IMR-90 (cell line): ENCODE data around the gene STARD13. TPM values are rescaled to one million over a fixed set of nuclear protein-coding genes. Genes with fewer than 3 reads are reported as not detected.
A peak's percentile ranks its signal among the peaks of the same experiment; 100 is the strongest.
"Not testable (repeated sequence)": the region's sequence is repeated elsewhere in the genome, so short reads cannot be mapped to it uniquely, and the experiment has no call there.

ENCODE experiments used
- ATAC-seq: fragments of 200-7000 bp; cut with Tn5 transposase; 2 replicates; pipeline ENCODE4 v1.9.1; 2020; ENCODE audit warnings: low read depth, mild to moderate bottlenecking, moderate library complexity
- BruUV-seq: library from RNA; stranded (reverse); fragments of 400-500 nt; replicated peaks from 2 replicates; lab custom pipeline; 2021; lab: Mats Ljungman, UMichigan
- CTCF ChIA-PET: fragments of 300-600 bp; formaldehyde crosslinking; extraction: SDS; loops from one replicate; lab custom pipeline; 2021; ENCODE audit warnings: antibody characterized with exemption; lab: Yijun Ruan, JAX
- POLR2A ChIA-PET: fragments of 300-600 bp; sonication (Branson Sonifier 250); formaldehyde crosslinking; loops from one replicate; lab custom pipeline; 2022; ENCODE audit warnings: antibody characterized with exemption; ENCODE audit not compliant: unreplicated experiment; lab: Charles Lee
- DNase-seq: peaks from one replicate; pipeline ENCODE4 v3.0.0; 2013
- H2AFZ ChIP-seq: replicated peaks from 2 replicates; pipeline ENCODE3; 2013; ENCODE audit warnings: low read length, mild to moderate bottlenecking; ENCODE audit not compliant: poor library complexity
- H2AK5ac ChIP-seq: 2 replicates; pipeline ENCODE4 v1.6.1; 2013; ENCODE audit warnings: low read depth, low read length, inconsistent platforms
- H2AK9ac ChIP-seq: replicated peaks from 2 replicates; pipeline ENCODE3; 2013; ENCODE audit warnings: mild to moderate bottlenecking, low read depth, low read length, moderate library complexity; ENCODE audit not compliant: poor library complexity
- H2BK120ac ChIP-seq: 2 replicates; pipeline ENCODE4 v1.6.1; 2013; ENCODE audit warnings: low read depth, low read length, inconsistent platforms
- H2BK15ac ChIP-seq: 3 replicates; pipeline ENCODE4 v1.6.1; 2013; ENCODE audit warnings: low read depth, low read length, inconsistent platforms
- H2BK20ac ChIP-seq: 2 replicates; pipeline ENCODE4 v1.6.1; 2013; ENCODE audit warnings: low read depth, mild to moderate bottlenecking, inconsistent platforms, low read length, moderate library complexity
- H2BK5ac ChIP-seq: 2 replicates; pipeline ENCODE4 v1.6.1; 2013; ENCODE audit warnings: mild to moderate bottlenecking, low read depth, low read length, inconsistent platforms; ENCODE audit not compliant: poor library complexity, severe bottlenecking
- H3K14ac ChIP-seq: replicated peaks from 2 replicates; pipeline ENCODE4 v1.6.1; 2013; ENCODE audit warnings: low read depth, low read length, inconsistent platforms
- H3K18ac ChIP-seq: 2 replicates; pipeline ENCODE4 v1.6.1; 2013; ENCODE audit warnings: low read depth, low read length, control low read depth
- H3K23ac ChIP-seq: 2 replicates; pipeline ENCODE4 v1.6.1; 2013; ENCODE audit warnings: low read depth, low read length, inconsistent platforms
- H3K27ac ChIP-seq: 2 replicates; pipeline ENCODE4 v1.5.1; 2013; ENCODE audit warnings: mild to moderate bottlenecking, control low read depth, low read length; ENCODE audit not compliant: insufficient read depth
- H3K27me3 ChIP-seq: 2 replicates; pipeline ENCODE4 v1.6.1; 2013; ENCODE audit warnings: low read length; ENCODE audit not compliant: control insufficient read depth, insufficient read depth
- H3K36me3 ChIP-seq: 2 replicates; pipeline ENCODE4 v1.6.1; 2013; ENCODE audit warnings: low read length, mixed read lengths; ENCODE audit not compliant: control insufficient read depth, insufficient read depth
- H3K4ac ChIP-seq: 2 replicates; pipeline ENCODE4 v1.6.1; 2013; ENCODE audit warnings: low read depth, low read length, inconsistent platforms
- H3K4me1 ChIP-seq: 2 replicates; pipeline ENCODE4 v1.6.1; 2013; ENCODE audit warnings: low read length, mixed read lengths; ENCODE audit not compliant: control insufficient read depth, insufficient read depth
- H3K4me2 ChIP-seq: 2 replicates; pipeline ENCODE4 v1.6.1; 2013; ENCODE audit warnings: low read depth, mild to moderate bottlenecking, control low read depth, low read length, moderate library complexity
- H3K4me3 ChIP-seq: 2 replicates; pipeline ENCODE4 v1.5.1; 2013; ENCODE audit warnings: low read depth, mild to moderate bottlenecking, control low read depth, low read length, moderate library complexity; ENCODE audit not compliant: insufficient read depth
- H3K56ac ChIP-seq: 2 replicates; pipeline ENCODE4 v1.6.1; 2013; ENCODE audit warnings: low read length, inconsistent platforms; ENCODE audit not compliant: insufficient read depth; ENCODE audit errors: extremely low read depth
- H3K79me1 ChIP-seq, 2 experiments: 2 replicates each; pipeline ENCODE4 v1.6.1; 2013; ENCODE audit warnings: low read length in 2 of 2, inconsistent platforms in 1 of 2, low read depth in 1 of 2
- H3K9ac ChIP-seq: 2 replicates; pipeline ENCODE4 v1.6.1; 2013; ENCODE audit warnings: low read depth, low read length, control low read depth
- H3K9me1 ChIP-seq: 2 replicates; pipeline ENCODE4 v1.6.1; 2013; ENCODE audit warnings: low read length, inconsistent platforms; ENCODE audit not compliant: insufficient read depth
- H3K9me3 ChIP-seq: 2 replicates; pipeline ENCODE4 v1.6.1; 2013; ENCODE audit warnings: low read length; ENCODE audit not compliant: control insufficient read depth, insufficient read depth
- H4K20me1 ChIP-seq: 2 replicates; pipeline ENCODE4 v1.6.1; 2013; ENCODE audit warnings: low read length, inconsistent platforms; ENCODE audit not compliant: insufficient read depth
- H4K5ac ChIP-seq: 2 replicates; pipeline ENCODE4 v1.6.1; 2013; ENCODE audit warnings: mild to moderate bottlenecking, low read depth, low read length, control low read depth
- H4K8ac ChIP-seq, 2 experiments: 2 replicates each; pipeline ENCODE4 v1.6.1; 2013; ENCODE audit warnings: low read depth in 2 of 2, low read length in 2 of 2, control low read depth in 1 of 2, inconsistent platforms in 1 of 2
- H4K91ac ChIP-seq: 2 replicates; pipeline ENCODE4 v1.6.1; 2013; ENCODE audit warnings: low read depth, low read length, inconsistent platforms; ENCODE audit not compliant: insufficient read depth
- WGBS, 2 experiments: methylation state at CpG; one replicate each; pipeline versions ENCODE4 v1.1.5 to v1.1.7; 2013; ENCODE audit warnings: missing lambda C conversion rate in 2 of 2; ENCODE audit not compliant: insufficient read length in 1 of 2; ENCODE audit errors: extremely low coverage in 2 of 2; 5-methylcytosine and 5-hydroxymethylcytosine counted together
- dilution Hi-C: fragments of 300-500 bp; cut with HindIII; formaldehyde crosslinking; loops from one replicate; pipeline ENCODE4 v1.14.3; 2018; ENCODE audit warnings: low sequenced_read_pairs; ENCODE audit not compliant: unreplicated experiment
- in situ Hi-C: fragments of 300-500 bp; cut with MboI; formaldehyde crosslinking; loops from 3 replicates; pipeline ENCODE4 v1.14.3; 2019; ENCODE audit warnings: low sequenced_read_pairs, inconsistent platforms, mixed read lengths
- intact Hi-C: fragments of 100-400 bp; cut with micrococcal nuclease; formaldehyde crosslinking; loops from 2 replicates; pipeline ENCODE4 v1.10.0; 2022
- polyA plus RNA-seq, 3 experiments: library from polyadenylated mRNA; depleted of rRNA; stranded (reverse); fragments of >200 nt; gene quantifications; 2 replicates each; pipeline ENCODE4 v1.2.3, GENCODE V29; 2012; ENCODE audit warnings: low replicate concordance in 1 of 3
- total RNA-seq: library from RNA; depleted of rRNA; stranded (reverse); fragments of >200 nt; gene quantifications from 2 replicates; pipeline ENCODE4 v1.2.3, GENCODE V29; 2012

STARD13 gene
- total and polyA plus RNA-seq, 2 of the 4 experiments (the other 2 are of a cell fraction), result 23.6 to 46.6 TPM

DNA sequence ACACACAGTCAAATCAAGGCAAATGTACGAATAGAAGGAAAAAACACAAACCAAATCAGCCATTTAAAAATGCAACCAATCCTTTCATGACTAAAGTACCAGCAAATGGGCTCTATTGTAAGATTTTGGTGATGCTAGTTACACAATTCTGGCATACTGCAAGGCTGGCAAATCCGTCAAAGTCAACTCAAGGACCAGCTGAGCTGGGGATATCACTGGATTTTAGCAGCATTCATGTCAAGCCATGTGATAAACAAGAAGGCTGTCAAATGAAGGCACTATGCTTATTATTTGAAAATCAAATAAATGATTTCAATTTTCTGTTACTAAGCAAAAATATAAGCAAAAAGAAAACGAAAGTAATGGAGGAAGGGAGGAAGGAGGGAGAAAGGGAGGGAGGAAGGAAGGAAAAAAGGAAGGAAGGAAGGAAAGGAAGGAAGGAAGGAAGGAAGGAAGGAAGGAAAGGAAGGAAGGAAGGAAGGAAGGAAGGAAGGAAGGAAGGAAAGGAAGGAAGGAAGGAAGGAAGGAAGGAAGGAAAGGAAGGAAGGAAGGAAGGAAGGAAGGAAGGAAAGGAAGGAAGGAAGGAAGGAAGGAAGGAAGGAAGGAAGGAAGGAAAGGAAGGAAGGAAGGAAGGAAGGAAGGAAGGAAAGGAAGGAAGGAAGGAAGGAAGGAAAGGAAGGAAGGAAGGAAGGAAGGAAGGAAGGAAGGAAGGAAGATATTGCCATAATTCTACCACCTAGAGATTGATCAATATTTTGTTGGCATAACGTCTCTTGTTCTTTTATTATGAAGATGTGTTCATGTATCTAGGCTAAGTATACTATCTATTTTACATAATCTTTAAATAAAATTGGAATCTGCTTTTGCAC, 108.0 kb downstream of the STARD13 start:
- H3K4me2 ChIP-seq, H2BK20ac ChIP-seq, H3K18ac ChIP-seq, BruUV-seq, H3K9me3 ChIP-seq, in situ Hi-C loops, ATAC-seq, H4K5ac ChIP-seq, H3K4ac ChIP-seq, H2BK15ac ChIP-seq, DNase-seq, H3K4me3 ChIP-seq, H2BK120ac ChIP-seq, H2AK9ac ChIP-seq, H3K56ac ChIP-seq, dilution Hi-C loops, H2BK5ac ChIP-seq, H4K8ac ChIP-seq, H3K23ac ChIP-seq, H4K91ac ChIP-seq, POLR2A ChIA-PET, H3K9ac ChIP-seq, H3K36me3 ChIP-seq, H3K27me3 ChIP-seq, H3K14ac ChIP-seq, H2AFZ ChIP-seq: not testable (repeated sequence)
- Histone ChIP-seq H3K4me1 (peaks cover 23% of the 10 kb centered on the region), H3K9me1 (peaks cover 22% of the 10 kb centered on the region), H3K27ac (peak overlapping the region; percentile 47; the same call in 1 of the 2 replicates), H4K20me1 (peaks cover 39% of the 10 kb centered on the region), H3K79me1 (peaks cover 46 to 75% of the 10 kb centered on the region in 2 experiments), H2AK5ac (peak overlapping the region; percentile 61; the same call in 1 of the 2 replicates)
- CTCF ChIA-PET, result interaction anchor here (0.7 kb wide), 1 partner anchor 79 kb away, joined by 4 read pairs; no protein-coding TSS in a partner anchor
- intact Hi-C loops, result loop anchor here (5.0 kb wide), 1 partner anchor 590 kb away; the partner anchor contains the start of gene PDS5B
- WGBS, 2 experiments, result 100% methylated on average over 1 of the region's 4 CpGs; no CpG with 5 or more reads in 1 of the 2 experiments
